Dedifferentiated amniotic fluid mesenchymal stem cell (primary cell): ENCODE results near the gene DIAPH3.

Experiments
- DNase-seq: peaks from one replicate; pipeline ENCODE4 v3.0.0-alpha.2; 2016; ENCODE audit errors: extremely low spot score

Gene DIAPH3

DNA sequence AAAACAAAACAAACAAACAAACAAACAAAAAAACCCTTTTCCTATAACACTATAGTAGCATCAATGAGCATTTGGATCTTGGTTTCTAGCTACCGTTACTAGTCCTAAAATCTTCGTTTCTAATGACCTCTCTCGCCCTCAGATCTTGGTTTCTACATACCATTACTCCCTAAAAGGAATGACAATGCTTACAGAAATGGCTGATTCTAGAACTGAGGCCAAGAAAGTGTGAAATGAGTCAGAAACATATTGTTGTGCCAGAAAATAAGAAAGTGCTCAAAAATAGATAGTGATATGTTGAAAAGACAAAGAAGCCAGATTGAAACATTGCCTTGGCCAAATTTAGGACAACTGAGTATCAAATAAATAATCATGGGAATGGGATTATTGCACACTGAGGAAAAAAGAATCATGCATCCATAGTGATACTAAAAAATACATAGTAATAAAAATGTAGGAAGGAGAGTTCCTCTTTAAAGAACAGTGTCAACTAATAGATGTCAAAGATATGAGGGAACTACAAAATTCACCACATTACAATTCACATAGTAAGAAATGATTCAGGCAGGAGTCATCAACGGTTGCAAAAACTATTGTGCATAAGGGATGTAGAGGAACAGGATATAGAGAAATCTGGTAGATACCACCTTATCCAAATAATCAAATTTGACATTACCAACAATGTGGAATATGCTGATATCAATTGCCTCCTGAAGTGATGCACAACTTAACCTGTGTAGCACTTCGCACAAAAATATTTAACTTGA, 386.6 kb downstream of the DIAPH3 start:
- no peak for DNase-seq

- DNase-seq, result peak; percentile 43
Observed at GRCh38 chr13:59774491-59774971, 389.2 kb downstream of the DIAPH3 start.

DNA sequence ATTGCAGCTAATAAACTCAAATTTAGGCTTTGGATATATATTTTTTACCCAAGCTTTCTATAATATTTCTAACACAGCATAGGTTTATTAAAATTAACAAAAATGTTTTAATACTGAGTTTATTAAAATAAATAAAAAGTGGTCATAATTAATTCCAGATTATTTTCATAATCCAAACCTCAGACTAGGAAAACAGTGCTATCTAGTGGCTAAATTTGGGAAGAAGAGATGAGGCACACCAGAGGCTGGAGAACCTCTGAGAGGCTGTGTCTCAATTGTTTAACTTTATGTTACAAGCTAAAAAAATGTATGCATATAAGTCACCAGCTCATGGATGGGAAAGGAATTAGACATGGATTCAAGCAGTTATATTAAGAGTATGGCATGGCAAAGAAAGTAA, 392.5 kb downstream of the DIAPH3 start:
- DNase-seq, result peak; percentile 28

GRCh38 chr13:59770451-59770850, 393.3 kb downstream of the DIAPH3 start:
- no peak for DNase-seq

DNA sequence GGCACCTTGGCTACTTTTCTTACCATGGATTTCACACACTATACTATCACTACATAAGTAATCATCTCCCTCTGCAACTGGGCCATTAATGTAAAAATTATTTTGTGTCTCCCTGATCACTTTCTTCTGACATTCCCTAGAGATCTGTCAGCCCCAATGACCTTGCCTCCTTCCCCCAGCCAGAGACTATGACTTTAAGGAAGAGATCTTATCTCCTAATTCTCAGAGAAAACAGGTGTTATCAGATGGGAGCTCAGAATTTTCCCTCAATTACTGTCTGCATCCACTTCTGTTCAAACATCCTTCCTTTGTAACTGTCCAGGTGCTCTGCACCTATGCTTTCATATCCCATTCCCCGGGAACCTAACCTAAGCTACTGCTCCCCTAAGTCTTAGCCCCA, 397.5 kb downstream of the DIAPH3 start:
- DNase-seq, result no peak

DNA sequence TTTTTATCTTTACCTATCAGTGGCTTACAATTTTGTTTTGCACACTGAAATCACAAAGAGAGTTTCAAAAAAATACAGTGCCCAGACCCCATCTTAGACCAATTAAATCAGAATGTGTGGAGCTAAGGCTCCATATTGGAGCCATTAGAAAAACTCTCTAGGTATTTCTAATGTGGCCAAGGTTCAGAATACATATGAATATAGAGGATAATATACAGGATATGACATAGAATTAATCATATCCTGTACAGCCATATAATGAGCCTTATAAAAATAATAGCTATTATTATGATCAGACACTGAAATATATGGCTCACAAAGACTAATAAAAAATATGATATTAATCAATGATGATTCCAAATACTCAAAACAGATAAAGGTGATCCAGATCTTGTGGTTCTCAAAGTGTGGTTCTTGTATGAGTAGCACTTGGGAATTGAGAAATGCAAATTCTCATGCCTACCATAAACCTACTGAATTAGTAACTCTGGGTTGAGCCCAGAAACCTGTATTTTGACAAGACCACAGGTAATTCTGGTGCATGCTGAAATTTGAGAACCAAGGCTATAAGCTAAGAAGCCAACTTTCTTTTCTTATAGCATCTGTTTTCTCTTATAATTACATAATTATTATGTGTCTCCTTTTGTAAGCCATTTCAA, 408.0 kb downstream of the DIAPH3 start:
- DNase-seq, result no peak

DNA sequence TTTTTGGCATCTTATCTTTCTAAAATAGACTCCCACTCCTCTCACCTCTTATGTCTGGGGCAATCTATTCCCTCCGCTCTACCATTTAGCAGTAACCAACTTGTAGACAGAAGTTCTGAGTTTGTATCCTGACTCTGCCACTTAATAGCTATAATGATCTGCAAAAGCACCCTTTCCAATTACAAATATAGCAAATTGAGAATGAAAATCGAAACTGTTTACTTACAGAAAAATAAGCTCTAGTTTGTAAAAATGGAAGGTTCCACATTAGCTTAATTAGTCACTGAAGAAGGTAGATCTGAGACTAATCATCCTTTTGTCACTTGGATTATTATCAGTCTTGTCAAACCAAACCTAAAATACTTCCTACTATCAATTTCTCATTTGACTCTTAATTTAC, 409.3 kb downstream of the DIAPH3 start:
- DNase-seq, result no peak

- DNase-seq, result peak; percentile 57
Observed at GRCh38 chr13:59750860-59751259, 412.9 kb downstream of the DIAPH3 start.

DNA sequence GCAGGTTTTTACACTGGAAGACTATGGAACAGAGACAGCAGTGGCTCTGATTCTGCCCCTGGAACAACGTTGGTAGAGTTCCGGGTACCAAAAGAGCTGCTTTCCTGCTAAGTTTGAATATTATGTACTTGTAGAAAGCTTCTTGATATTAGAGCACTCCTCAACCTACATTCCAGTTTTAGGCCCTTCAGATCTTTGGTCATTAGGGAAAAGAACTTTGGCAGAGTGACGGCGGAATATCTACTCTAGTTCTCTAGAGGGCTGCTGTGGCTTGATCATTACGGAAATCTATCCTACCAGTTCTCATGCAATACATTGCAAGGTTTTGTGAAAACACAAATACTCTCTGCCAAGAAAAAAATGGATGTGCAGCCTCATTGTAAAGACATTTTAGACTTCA, 415.7 kb downstream of the DIAPH3 start:
- DNase-seq, result no peak

- no peak for DNase-seq
Observed at GRCh38 chr13:59747529-59747928, 416.2 kb downstream of the DIAPH3 start.

GRCh38 chr13:59746291-59746962, 417.3 kb downstream of the DIAPH3 start:
- DNase-seq, result peak; percentile 53

DNA sequence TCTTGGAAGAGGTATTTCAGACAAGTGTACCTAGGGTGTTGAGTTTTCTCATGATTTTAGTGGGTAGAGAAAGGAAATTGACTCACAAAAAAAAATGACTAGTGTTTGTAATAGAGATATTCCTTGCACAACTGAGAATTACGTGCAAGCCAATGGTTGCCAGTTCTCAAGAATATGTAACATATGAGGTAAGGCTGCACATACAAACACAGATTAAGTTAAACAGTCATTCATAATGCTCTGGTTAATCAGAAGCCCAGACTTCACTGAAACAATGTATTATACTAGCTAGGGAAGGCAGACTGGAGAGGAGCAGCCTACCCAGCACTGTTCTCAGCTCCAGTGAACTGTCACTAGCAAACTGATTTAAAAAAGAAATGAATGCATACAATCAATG, 418.3 kb downstream of the DIAPH3 start:
- DNase-seq, result no peak

- no peak for DNase-seq
Observed at GRCh38 chr13:59744747-59745391, 418.9 kb downstream of the DIAPH3 start.

DNA sequence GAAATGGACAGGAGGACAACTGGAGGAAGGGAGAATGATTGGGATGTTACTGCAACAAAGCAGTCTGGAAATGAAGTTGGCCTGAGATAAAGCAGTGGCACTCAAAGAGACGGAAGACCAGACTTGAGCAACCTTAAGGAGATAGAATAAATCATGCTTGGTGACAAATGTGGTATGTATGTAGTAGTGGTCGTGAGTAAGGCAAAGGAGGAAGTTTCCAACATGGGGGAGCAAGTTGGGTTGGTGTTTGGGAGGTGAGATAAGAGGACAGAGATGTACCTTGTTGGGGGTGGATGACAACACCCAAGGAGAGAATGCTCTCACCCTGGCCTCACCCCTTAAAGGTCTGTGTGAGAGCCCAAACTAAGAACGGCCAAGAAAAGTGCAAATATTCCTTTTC, 420.5 kb downstream of the DIAPH3 start:
- DNase-seq, result no peak

DNA sequence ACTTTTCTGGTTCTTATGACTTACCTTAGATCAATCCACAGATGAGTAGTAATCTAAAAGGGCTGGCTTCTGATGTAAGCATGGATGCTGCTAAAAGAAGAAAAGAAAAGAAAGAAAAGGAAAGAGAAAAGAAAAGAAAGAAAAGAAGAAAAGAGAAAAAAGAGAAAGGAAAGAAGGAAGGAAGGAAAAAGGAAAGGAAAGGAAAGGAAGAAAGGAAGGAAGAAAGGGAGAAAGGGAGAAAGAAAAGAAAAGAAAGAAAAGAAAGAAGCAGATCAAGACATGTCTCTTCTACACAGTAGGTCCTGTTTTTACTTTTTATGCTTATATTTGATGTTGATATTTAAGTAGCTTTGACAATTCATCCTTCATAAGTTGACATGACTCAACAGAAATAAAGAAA, 421.3 kb downstream of the DIAPH3 start:
- DNase-seq, result no peak

DNA sequence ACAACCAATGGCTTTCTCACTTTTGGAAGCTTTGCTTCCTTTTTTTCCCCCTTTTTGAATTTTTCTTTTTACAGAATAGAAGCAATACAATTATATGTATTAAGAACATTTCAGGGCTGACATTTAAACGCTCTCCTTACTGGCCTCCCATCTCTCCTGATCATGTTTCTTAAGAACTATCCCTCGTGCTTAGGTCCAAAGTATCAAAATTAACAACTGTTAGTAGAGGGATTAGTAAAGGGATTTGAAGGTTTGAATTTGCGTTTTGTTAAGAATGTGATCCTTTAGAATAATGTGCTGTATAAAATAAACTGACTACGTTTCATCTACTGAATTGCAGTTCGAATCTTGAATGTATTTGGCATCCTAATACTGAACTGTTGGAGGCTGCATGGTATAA, 424.8 kb downstream of the DIAPH3 start:
- DNase-seq, result no peak

GRCh38 chr13:59734393-59734792, 429.3 kb downstream of the DIAPH3 start:
- no peak for DNase-seq

DNA sequence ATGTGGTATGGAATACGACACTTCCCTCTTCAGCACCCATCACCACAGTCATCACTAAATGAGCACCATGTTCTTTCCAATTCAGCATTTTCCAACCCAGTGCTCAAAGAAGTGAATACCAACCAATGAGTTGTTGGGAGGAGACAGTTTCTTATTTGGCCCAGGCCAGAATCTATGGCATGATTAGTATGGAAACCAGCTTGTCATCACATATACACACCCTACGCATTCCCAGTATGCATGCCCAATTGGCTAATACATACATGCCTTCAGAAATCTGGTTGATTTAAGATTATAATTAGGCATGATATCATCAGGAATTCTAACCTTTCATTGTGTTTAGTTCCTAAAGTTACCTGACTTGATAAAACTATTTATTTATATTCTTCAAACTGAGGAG, 430.0 kb downstream of the DIAPH3 start:
- DNase-seq, result no peak

DNA sequence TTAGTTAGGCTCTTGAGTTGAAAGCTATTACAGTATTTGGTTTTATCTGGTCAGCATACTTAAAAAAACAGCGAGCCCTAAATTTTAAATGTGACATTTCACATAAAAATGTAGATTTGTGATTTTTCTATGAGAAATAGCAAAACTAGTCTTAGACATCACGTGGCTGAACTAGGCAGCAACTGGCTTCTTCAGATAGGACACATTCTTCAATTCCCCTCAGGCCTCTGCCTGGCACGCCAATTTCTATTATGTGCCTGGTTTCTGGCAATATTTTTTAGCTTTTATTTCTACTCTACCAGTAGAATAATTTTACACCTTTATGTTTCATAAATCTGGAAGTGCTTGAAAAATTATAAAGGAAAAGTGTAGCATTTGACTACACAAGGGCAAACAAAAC, 433.7 kb downstream of the DIAPH3 start:
- DNase-seq, result no peak

- no peak for DNase-seq
Observed at GRCh38 chr13:59728896-59729545, 434.7 kb downstream of the DIAPH3 start.

- DNase-seq, result no peak
Observed at GRCh38 chr13:59721926-59722910, 441.5 kb downstream of the DIAPH3 start.
